ENCODE measurements around the gene ARL4C.

The ARL4C gene

DNA sequence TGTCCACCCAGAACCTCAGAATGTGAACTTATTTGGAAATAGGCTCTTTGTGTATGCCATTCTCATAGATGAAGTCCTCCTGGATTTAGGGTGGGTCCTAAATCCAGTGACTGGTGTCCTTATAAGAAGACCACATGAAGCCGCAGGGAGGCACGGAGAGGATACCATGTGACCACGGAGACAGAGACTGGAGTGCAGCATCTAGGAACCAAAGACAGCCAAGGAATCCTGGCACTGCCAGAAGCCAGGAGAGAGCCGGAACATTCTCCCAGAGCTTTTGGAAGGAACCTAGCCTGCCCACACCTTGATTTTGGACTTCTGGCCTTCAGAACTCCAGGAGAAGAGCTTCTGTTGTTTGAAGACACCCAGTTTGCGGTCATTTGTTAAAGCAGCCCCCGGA is 49.7 kb downstream of the ARL4C start:
- Histone ChIP-seq H3K36me3 (ENCODE audit: control insufficient read depth, insufficient read depth, low read length) (no peaks in the 10 kb centered on the region; the same call in 1 of the 2 replicates), H3K9me3 (ENCODE audit: control insufficient read depth, insufficient read depth, low read length) (no peaks in the 10 kb centered on the region), H3K4me1 (ENCODE audit: control insufficient read depth, insufficient read depth, low read length) (peaks cover 6% of the 10 kb centered on the region; the same call in 1 of the 2 replicates), H3K27me3 (ENCODE audit: control insufficient read depth, insufficient read depth, low read length) (no peaks in the 10 kb centered on the region), H3K27ac (ENCODE audit: low read length) (no peak overlapping the region), H3K4me3 (ENCODE audit: low read length) (no peak overlapping the region)
- no CpG with 5 or more reads among the region's 6 CpGs for WGBS (ENCODE audit: insufficient coverage, insufficient read length)
- DNase-seq (ENCODE audit: low read depth, low spot score): no peak

DNA sequence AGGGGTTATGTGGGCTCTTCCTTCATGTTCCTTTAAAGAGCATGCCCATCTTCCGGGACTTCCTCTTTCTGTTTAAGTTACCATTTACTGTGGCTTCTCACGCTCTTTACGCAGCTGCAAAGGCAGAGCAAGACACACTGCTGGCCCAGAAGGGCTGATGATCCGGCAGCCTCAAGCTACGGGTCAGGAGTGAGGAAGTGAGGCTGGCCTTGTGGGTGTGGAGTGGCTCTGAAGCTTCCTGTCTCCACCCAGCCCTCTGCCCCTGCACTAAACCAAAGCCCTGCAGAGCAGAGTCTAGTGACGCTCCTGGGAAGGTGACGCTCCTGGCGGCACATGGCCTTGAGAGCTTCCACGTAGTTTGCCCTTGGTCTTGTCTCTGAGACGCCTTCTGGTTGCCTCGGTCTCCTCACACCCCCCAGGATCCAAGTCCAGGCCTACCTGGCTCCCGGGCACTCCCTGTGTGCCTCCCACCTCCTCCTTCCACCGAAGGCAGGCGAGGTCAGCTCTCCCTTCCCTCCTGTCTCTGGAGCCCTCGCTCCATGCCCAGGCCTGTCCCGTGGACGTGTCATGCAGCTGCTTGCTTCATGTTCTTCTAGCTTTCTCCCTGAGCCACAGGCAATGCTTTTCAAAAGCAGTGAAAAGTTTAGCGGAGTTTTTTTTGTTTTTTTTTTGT is 50.3 kb downstream of the ARL4C start:
- WGBS (ENCODE audit: insufficient coverage, insufficient read length): no CpG with 5 or more reads among the region's 18 CpGs
- no peaks in the 10 kb centered on the region for H3K9me3 ChIP-seq (ENCODE audit: control insufficient read depth, insufficient read depth, low read length)
- H3K27me3 ChIP-seq (ENCODE audit: control insufficient read depth, insufficient read depth, low read length): no peaks in the 10 kb centered on the region
- peaks cover 6% of the 10 kb centered on the region; the same call in 1 of the 2 replicates for H3K4me1 ChIP-seq (ENCODE audit: control insufficient read depth, insufficient read depth, low read length)
- no peak for DNase-seq (ENCODE audit: low read depth, low spot score)
- H3K27ac ChIP-seq (ENCODE audit: low read length): no peak overlapping the region
- no peaks in the 10 kb centered on the region; the same call in 1 of the 2 replicates for H3K36me3 ChIP-seq (ENCODE audit: control insufficient read depth, insufficient read depth, low read length)
- H3K4me3 ChIP-seq (ENCODE audit: low read length): no peak overlapping the region

DNA sequence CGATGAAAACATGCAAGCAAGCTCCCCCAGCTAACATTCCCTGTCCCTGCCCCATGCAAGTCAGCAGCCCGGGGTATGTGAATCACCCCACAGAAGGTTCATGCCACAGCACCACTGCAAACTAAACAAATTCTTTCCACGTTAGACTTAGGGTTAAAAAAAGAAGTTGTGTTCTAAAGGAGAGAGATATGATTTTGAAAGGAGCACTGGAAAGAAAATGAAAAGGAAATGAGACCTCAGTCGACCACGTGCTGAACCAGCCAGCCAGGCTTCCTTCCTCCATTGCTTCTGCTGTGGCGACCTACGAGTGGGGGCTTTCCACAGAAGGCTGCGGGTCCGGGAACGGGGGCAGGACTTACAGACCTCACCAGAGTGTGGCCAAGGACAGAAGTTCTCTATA is 52.0 kb downstream of the ARL4C start:
- H3K27ac ChIP-seq (ENCODE audit: low read length): no peak overlapping the region
- peaks cover 2% of the 10 kb centered on the region; the same call in 1 of the 2 replicates for H3K4me1 ChIP-seq (ENCODE audit: control insufficient read depth, insufficient read depth, low read length)
- H3K4me3 ChIP-seq (ENCODE audit: low read length): no peak overlapping the region
- H3K27me3 ChIP-seq (ENCODE audit: control insufficient read depth, insufficient read depth, low read length): no peaks in the 10 kb centered on the region
- H3K9me3 ChIP-seq (ENCODE audit: control insufficient read depth, insufficient read depth, low read length): no peaks in the 10 kb centered on the region
- WGBS (ENCODE audit: insufficient coverage, insufficient read length): no CpG with 5 or more reads among the region's 10 CpGs
- no peaks in the 10 kb centered on the region; the same call in 1 of the 2 replicates for H3K36me3 ChIP-seq (ENCODE audit: control insufficient read depth, insufficient read depth, low read length)
- DNase-seq (ENCODE audit: low read depth, low spot score): no peak

- Histone ChIP-seq H3K27me3 (ENCODE audit: control insufficient read depth, insufficient read depth, low read length) (no peaks in the 10 kb centered on the region), H3K27ac (ENCODE audit: low read length) (no peak overlapping the region), H3K4me1 (ENCODE audit: control insufficient read depth, insufficient read depth, low read length) (peaks cover 2% of the 10 kb centered on the region; the same call in 1 of the 2 replicates), H3K36me3 (ENCODE audit: control insufficient read depth, insufficient read depth, low read length) (no peaks in the 10 kb centered on the region; the same call in 1 of the 2 replicates), H3K9me3 (ENCODE audit: control insufficient read depth, insufficient read depth, low read length) (no peaks in the 10 kb centered on the region), H3K4me3 (ENCODE audit: low read length) (no peak overlapping the region)
- no CpG with 5 or more reads among the region's 4 CpGs for WGBS (ENCODE audit: insufficient coverage, insufficient read length)
- no peak for DNase-seq (ENCODE audit: low read depth, low spot score)
These were observed 52.6 kb downstream of the ARL4C start for GRCh38 chr2:234444242-234444730.
